Non-pigmented ciliary epithelial cell (primary cell): ENCODE results near the gene STX10.
A peak's percentile ranks its signal among the peaks of the same experiment; 100 is the strongest.
"Not testable (repeated sequence)": the region's sequence is repeated elsewhere in the genome, so short reads cannot be mapped to it uniquely, and the experiment has no call there.

Experiments used
- DNase-seq: peaks from one replicate; pipeline ENCODE4 v3.0.0-alpha.2; 2010; ENCODE audit warnings: low read depth

Gene STX10

DNA sequence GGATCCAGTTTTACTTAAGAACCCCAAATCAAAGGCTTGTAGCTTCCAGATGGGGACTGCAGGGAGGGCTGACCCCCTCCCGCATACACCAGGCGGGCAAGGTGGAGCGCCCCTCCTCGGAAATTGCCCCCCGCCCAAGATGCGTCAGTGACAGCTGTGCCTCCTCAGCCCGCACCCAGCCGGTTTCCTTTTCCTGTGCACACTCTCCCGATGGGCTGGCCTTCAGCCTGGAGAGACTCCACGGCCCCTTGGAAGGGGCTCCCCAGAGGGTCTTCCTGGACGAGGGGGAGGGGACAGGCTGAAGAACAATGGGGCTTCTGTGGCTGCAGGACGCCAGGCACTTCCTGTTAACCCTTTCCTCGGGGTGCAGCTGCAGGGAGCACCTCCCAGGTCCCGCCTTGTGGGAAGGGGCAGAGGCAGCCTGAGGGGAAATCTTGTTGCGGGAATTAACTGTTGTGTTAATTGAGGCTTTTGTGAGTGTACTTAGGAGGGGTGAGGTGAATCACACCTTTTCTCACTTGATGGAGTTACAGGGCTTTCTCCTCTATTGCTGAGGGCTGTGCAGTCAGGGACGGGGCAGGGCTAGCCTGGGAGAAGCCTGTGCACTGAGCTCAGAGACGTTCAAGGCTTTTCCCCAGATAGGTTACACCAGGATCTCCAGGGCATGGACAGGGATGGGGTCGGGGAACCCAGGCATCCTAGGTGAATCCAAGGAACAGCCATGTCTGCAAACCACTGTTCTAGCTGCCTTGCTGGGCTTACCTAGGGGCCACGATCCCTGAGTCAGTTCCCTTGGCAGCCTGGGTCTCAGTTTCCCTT is 14.4 kb upstream of the STX10 start:
- DNase-seq, result no peak

DNA sequence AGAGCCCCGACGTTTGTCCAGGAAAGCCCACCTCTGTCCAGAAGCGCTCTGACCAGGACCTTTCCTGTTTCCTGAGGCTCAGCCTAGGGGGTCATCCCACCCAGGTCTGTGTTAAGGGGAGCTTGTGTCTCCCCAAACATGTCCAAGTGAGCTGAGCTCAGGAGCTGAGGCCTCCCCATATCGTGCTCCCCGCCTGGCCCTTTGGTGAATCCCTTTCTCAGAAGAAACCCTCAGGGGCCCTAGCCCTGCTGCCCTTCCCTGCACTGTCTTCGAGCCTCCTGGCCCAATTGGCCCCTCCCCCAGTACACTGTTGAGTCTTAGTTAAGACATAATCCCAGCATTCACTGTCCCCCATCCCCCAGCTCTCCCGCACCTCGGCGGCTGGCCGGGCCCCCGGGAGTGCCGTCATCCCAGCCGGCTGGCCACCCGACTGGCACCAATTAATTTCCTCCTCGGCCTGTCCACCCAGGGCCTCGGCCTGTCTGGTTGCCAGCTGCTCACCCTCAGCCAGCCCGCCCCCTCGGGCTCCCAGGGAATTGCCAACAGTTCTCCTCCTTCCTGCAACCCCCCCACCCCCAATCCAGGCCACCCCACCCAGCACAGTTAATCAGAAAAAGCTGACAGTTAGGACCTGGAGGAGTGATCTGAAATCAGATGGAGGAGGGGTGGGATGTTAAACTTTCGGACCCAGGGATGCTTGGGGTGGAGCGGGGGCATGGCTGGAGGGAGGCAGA is 13.6 kb upstream of the STX10 start:
- no peak for DNase-seq

DNA sequence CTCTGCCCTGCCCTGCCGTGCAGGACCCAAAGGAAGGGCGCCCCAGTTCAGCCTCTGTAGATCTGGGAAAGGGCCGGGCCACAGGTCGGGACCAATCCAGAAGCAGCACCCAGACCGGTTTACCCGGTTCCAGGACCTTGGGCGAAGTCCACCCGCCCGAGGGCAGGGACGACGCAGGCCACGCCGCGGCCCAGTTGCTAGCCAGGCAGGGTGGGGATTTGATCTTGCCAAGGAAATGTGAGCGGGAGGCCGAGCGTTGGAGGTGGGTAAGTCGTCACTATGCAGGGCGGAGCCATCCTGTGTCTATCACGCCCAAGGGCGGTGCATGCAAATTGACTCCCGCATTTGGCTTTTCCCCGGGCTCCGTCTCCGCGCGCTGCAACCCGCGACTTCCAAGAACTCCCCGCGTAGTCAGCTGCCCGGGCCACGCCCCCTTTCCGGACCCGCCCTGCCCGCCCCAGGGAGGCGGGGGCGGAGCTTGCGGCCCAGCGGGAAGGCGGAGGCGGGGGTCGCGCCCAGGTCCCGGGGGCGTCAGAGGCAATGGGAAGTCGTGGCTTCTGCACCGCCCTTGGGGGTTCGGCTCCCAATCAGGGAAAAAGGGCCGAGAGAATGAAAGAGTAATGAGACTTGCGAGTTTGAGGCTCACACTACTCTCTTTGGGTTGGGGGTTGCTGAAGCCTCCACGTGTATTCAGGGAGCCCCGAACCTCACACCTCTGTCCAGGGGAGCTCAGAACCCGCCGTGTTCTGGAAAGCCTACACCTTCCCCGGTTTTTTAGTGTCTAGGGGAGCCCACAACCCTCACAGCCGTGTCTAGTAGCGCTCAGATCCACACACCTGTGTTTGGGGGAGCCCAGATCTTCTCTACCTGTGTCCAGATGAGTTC is 12.8 kb upstream of the STX10 start:
- DNase-seq, result peak; percentile 90

DNA sequence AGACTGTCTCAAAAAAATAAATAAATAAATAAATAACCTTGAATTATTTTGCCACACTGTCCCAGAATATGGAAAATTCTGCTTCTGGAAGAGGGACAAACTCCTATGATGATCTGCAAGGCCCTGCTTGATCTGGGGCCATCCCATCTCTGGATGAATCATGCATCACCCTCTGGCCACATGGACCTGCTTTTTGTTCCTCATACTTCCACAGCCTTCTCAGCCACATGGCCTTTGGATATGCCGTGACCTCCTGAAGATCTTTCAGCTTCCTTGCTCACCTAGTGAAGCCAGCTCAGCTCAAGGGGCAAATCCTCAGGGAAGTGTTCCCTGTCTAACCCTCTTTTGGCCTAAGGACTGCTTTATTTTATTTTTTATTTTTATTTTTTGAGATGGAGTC is 10.4 kb upstream of the STX10 start:
- DNase-seq, result no peak

DNA sequence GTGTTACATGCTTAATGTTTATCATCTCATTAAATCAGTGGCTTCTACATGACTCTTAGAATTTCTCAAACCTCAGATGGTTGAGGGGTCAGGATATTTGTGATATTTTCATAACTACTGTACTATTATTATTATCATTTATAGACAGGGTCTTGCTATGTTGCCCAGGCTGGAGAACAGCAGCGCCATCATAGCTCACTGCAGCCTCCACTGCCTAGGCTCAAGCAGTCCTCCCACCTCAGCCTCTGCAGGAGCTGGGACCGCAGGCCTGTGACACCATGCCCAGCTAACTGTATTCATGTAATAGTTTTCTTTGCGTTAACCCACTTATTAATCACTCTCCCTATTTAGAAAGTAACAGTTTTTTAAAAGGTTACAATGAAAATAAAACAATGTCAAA is 9.5 kb upstream of the STX10 start:
- DNase-seq, result no peak

DNA sequence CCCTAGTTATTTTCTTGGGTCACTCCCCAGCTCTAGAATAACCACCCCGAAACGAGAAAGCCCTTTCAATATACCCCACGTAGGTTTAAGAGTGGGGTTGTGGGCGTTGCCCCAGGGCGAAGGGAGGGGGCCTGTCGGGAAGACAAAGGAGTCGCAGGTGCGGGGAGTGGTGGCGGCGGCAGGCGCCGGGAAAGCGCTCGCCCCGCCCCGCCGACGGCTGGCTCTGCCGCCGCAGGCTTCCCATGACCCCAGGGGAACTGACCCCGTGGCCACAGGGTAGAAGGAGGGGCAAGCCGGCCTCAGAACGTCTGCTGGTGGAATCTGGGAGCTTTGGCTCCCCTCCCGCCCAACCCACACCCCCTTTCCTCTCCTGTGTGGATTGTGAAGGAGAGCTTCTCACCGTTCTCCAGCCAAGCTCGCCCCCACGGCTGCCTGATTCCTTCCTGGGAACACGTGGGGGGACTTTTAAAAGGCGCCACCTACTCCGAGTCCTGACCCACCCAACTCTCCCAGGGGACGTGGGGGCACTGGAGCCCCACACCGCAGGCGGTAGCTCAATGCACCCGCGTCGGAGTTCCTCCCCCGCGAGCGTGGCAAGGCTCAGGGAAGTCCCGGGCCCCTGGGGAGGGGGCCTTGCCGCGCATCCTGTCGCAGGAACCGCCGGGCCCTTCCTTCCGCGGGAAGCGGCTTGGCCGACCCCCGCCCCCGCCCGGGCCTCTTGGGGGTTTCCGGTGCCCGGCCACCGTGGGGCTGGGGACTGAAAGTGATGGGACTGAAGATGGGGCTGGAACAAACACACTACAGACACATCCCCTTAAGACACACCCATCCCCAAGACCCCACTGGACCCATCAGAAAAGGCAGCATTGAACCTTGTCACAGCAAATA is 5.5 kb upstream of the STX10 start:
- DNase-seq, result no peak

DNA sequence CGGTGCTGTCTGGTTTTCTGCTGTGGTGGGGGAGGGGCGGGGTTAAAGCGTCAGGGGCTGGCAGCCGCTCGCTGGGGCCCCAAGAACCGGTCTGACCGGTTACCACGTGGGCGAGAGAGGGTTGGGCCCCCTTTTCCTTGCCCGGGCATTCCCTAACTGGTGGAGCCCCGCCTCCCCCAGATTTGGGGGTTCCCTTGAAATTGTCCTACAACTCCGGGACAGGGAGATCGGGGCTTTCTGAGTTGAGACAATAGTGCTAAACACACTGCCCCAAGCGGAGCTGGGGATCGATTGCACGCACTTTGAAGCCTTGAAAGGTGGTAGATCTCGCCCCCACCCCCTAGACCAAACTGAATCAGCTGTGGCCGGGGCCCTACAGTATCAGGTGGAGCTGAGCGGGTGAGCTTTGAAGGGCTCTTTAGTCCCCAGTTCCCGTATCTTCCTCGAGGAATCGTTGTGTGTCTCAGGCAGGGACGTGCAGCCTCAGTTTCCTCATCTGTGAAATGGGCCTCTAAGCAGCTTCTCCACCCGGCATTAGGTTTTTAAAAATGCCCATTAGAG is 4.8 kb upstream of the STX10 start:
- no peak for DNase-seq

DNA sequence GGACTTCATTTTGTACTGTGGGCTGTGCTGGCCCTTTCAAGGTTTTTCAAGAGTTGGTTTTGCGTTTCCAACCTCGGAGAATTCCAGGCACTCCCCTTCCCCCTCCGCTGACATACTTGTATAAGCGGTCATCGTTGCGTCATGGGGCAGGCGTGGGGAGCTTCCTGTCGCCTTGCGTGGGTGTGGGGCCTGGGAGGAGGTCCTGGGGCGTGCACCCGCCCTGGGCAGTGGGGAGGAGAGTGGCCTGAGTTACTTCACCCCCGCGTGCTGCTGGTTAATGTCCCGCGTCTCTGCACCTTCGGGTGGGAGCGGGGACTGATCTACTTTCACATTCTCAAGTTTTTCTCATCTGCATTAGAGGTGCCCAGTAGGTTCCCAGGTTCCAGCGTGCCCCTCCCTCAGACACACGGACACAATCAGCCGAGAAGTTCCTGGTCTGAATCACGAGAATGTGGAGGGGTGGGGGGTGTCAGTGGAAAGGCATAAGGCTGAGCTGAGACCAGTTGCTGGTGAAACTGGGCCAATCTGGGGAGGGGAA is 4.1 kb upstream of the STX10 start:
- DNase-seq, result peak; percentile 82

DNA sequence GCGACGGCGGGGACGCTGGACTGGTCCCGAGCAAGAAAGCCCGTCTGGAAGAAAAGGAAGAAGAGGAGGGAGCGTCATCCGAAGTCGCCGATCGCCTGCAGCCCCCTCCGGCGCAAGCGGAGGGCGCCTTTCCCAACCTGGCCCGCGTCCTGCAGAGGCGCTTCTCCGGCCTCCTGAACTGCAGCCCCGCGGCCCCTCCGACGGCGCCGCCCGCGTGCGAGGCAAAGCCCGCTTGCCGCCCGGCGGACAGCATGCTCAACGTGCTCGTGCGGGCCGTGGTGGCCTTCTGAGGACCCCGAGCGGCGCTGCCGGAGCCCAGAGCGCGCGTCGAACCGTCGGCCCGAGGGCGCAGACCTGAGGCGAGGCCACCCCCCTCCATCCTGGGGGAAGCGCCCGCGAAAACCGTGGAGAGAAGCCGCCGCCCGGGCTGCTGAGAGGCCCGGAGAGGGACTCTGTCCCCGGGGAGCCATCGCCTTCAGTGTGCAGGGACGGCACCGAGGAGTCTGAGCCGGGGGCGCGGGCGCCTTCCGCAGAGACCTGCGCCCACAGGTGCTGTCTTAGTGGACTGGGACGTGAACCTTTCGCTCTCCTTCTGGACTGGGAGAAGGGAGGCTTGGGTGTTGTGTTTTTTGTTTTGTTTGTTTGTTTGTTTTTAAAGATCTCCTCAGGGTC is 3.5 kb upstream of the STX10 start:
- DNase-seq, result no peak

DNA sequence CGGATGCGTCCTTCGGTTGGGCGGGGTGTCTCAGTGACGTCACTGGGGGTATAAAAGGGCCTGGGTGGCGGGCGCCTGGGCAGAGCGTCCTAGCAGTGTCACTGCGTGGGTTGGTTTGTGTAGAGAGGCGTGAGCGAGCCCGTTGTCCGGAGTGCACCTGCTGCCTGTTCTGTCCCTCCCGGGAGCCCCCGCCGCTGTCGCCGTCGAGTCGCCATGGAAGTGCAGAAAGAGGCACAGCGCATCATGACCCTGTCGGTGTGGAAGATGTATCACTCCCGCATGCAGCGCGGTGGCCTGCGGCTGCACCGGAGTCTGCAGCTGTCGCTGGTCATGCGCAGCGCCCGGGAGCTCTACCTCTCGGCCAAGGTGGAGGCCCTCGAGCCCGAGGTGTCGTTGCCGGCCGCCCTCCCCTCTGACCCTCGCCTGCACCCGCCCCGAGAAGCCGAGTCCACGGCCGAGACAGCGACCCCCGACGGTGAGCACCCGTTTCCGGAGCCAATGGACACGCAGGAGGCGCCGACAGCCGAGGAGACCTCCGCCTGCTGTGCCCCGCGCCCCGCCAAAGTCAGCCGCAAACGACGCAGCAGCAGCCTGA is 2.9 kb upstream of the STX10 start:
- DNase-seq, result no peak

DNA sequence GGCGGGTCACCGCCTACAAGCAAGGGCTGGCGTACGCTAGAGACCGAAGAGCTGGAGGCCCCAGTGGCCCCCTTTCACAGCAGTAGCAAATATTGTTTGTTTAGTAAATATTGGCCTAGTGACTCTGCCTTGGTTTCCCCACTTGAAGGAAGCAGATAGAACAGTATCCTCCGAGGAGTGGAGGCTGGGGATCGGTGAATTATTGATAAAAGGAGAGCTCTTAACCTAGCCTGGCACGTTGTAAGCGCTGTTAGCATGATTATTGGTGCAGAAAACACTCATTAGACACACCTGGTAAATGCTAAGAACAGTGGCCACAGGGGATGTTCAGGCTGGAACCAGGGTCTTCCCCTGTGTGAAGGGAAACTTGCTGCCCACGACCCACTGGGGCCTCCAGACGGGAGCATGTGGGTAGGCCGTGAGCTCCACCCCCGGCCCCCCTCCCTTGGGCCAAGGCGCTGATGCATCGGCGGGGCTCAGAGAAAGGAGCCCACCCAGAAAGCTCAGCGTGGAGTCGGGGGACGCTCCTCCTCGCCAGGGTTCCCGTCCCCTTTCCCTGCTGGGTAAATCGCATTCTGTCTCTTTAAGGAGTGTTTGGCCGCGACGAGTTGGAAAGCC is 2.3 kb upstream of the STX10 start:
- DNase-seq, result no peak

DNA sequence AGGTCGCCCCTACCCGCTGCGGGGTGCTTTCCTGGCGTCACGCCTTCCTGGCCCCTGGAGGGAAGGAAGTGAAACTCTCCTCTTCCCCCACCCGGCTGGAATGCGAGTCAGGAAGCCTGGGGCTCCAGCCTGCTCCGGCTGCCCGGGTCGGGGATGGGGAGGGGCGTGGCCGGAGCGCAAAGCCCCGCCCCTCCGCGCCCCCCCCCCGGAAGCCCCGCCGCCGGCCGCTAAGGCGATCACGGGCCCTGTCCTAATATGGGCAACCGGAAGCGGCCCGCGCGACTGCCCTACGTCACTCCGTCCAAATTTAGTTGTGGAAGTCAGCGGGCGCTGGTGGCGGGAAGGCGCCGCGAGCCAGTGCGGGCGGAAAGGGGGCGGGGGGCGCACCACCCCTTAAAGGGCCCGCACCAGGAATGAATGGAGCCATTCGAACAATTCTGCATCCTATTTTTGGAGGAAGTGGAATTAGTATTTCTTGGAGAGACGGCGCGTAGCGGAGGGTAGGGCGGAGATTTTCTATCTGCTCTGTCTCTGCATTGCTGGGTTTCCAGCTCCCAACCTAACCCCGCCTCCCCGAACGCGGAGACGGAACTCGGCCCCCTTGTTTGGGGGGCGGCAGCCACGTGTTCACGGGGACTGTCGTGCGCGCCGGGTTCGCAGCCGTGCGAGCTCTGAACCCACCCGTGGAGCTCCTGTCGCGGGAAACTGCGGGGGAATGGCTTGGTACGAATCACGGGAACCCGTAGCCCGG is 1.6 kb upstream of the STX10 start:
- no peak for DNase-seq

DNA sequence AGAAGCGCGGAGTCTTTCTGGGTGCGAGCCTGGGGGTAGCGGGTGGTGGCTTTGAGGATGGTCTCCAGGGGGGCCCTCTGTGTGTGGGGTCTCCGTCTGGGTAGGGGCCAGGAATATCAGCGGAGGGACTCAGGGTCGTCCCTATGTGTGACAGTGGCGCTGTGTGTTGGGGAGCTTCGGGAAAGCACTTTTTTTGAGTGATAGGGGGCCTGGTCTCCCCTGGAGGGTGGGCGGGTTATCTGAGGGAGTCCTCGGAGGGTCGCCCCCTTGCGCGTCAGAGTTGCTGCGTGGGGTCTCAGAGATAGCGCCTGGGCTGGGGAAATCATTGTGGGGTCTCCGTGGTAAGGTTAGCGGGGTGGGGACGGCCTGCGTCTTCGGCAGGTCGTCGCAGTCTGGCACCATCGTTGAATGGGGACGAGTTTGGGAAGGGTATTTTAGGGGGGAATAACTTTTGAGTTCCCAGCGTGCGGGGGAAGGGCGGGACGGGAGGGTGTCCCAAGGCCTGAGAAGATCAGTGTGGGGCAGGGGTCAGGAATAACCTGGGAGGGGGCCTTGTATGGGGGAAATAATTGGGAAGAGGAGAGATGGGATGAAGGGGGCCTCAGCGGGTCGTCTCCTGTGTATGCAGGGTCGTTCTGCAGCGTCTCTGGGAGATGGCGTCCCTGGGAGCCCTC is 893 bp upstream of the STX10 start:
- DNase-seq, result no peak

DNA sequence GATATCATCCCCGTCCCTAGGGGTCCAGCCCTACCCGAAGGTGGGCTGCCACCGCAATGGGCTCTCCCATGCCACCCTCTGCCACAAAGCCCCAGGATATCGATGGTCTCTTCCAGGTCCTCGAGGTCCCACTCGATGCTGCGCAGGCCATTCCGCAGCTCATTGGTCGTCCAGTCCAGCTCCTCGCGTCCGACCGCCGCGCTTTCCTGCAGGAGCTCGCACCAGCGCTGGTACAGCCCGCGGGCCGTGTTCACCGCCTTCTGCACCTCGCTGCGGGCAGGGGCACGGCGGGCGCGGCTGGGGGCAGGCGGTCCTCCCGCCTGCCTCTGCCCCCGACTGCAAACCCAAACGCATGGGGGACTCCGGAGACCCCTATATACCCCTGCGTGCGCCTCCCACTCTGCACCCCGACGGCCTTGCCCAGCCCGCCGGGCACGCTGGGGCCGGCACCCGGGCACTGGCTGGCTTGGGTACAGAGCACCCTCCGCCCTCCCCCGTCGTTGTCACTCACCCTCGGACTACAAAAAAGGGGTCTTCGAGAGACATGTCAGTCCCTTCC is 468 bp downstream of the STX10 start:
- no peak for DNase-seq

DNA sequence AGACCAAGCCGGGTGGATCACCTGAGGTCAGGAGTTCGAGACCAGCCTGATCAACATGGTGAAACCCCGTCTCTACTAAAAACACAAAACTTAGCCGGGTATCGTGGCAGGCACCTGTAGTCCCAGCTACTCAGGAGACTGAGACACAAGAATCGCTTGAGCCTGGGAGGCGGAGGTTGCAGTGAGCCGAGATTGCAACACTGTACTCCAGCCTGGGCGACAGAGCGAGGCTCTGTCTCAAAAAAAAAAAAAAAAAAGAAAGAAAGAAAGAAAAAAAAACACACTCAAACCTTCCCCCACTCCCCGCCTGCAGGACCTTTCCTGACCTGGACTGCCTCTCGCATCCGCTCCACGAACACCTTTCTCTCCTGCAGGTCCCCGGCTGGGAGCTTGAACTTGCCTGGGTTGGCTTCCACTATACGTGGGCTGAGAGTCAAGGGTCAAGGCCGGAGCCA is 975 bp downstream of the STX10 start:
- not testable (repeated sequence) for DNase-seq

DNA sequence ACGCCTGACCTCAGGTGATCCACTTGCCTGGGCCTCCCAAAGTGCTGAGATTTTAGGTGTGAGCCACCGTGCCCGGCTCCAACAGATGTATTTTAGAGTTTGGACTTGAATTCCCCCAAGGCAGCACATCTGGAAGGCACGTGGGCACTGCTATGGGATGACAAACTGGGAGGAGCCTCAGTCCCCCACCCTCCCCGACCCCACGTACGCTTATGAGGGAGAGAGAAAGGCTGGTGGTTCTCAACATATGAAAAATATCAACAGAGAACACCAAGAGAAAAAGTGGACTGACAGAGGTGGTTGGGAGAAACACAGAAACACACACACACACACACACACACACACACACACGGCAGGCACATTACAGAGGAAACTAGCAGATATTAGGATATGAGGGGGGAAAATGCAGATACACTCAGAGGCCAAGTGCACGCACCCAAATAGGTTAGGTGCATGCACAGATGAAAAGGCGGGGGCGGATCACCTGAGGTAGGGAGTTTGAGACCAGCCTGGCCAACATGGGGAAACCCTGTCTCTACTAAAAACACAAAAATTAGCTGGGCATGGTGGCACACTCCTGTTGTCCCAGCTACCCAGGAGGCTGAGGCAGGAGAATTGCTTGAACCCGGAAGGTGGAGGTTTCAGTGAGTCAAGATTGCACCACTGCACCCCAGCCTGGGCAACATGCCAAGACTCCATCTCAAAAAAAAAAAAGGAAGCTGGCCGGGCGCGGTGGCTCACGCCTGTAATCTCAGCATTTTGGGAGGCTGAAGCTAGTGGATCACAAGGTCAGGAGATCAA is 3.2 kb downstream of the STX10 start:
- no peak for DNase-seq
